Right lobe of liver (tissue), 4 donors: ENCODE data around the gene CUBN.

Experiments
- CTCF ChIP-seq, 4 donors: fragments of 200-600 bp in 3 of 4; fragments of 450-650 bp in 1 of 4; IDR thresholded peaks; one replicate each; pipeline versions ENCODE4 v1.5.1 to v1.8.0; 2016 to 2022; ENCODE audit warnings: antibody characterized with exemption in 4 of 4, mild to moderate bottlenecking in 2 of 4
- POLR2A ChIP-seq: fragments of 450-650 bp; IDR thresholded peaks from one replicate; pipeline ENCODE4 v1.6.1; 2017; ENCODE audit warnings: antibody characterized with exemption, mild to moderate bottlenecking
- donor health status: DM: no; HTN: no; CAD: no.
- donor health status: DM: no; HTN: no; CAD: no.
- donor health status: DM: no; HTN: yes; CAD: no.

- no peak for TF ChIP-seq CTCF (IDR thresholded peaks at IDR 0.05)
- TF ChIP-seq POLR2A = no peak
Measured at GRCh38 chr10:17038627-17039026, 91.0 kb downstream of the CUBN start.
